HepG2 (cell line): ENCODE data around the gene IZUMO4. TPM values are rescaled to one million over a fixed set of nuclear protein-coding genes. Genes with fewer than 3 reads are reported as not detected.
A peak's percentile ranks its signal among the peaks of the same experiment; 100 is the strongest.

Experiments used
- IKZF5 ChIP-seq: IDR thresholded peaks from 2 replicates; pipeline ENCODE4 v1.6.1; 2018; ENCODE audit warnings: missing genetic modification reagents, mild to moderate bottlenecking, missing compliant biosample characterization
- NR1H2 ChIP-seq: sonication (generic); formaldehyde crosslinking; IDR thresholded peaks from 2 replicates; pipeline ENCODE4 v1.8.1; 2022; ENCODE audit warnings: low read depth, missing genetic modification reagents, borderline replicate concordance
- PAX8 ChIP-seq: sonication (generic); formaldehyde crosslinking; IDR thresholded peaks from 2 replicates; pipeline ENCODE4 v1.8.0; 2022; ENCODE audit warnings: mild to moderate bottlenecking, missing genetic modification reagents, borderline replicate concordance
- SRF ChIP-seq: IDR thresholded peaks from 2 replicates; pipeline ENCODE4 v1.6.1; 2011; ENCODE audit warnings: mild to moderate bottlenecking, low read depth, low read length, moderate library complexity
- SRSF4 ChIP-seq: fragments of 200-400 bp; formaldehyde crosslinking; IDR thresholded peaks from one replicate; pipeline ENCODE4 v1.6.1; 2018; ENCODE audit warnings: mild to moderate bottlenecking, low read depth, low read length, moderate library complexity; ENCODE audit not compliant: poor library complexity, severe bottlenecking
- ZBTB40 ChIP-seq, 2 experiments: fragments of 450-650 bp in 1 of 2; sonication (generic) in 1 of 2; formaldehyde crosslinking in 1 of 2; IDR thresholded peaks; 2 replicates each; pipeline versions ENCODE4 v1.6.1 to v1.8.0; 2016 to 2022; ENCODE audit warnings: antibody characterized with exemption in 1 of 2, mild to moderate bottlenecking in 1 of 2, missing genetic modification reagents in 1 of 2
- ZGPAT ChIP-seq: IDR thresholded peaks from 2 replicates; pipeline ENCODE4 v1.6.1; 2016; ENCODE audit warnings: mild to moderate bottlenecking
- ZNF142 ChIP-seq: sonication (generic); formaldehyde crosslinking; IDR thresholded peaks from 2 replicates; pipeline ENCODE4 v1.4.0; 2020; ENCODE audit warnings: missing genetic modification reagents
- ZSCAN22 ChIP-seq: sonication (generic); formaldehyde crosslinking; IDR thresholded peaks from 2 replicates; pipeline ENCODE4 v1.4.0; 2020; ENCODE audit warnings: mild to moderate bottlenecking, missing genetic modification reagents
- polyA plus RNA-seq, 8 experiments: library from polyadenylated mRNA; depleted of rRNA in 3 of 8; stranded (reverse) in 7 of 8; unstranded in 1 of 8; fragments of >200 nt; fragmentation: Illumina TruSeq in 4 of 8; extraction: Trizol in 4 of 8; gene quantifications; 2 replicates each; pipeline versions ENCODE4 v1.2.1 to v1.2.3, GENCODE V29; 2011 to 2016; ENCODE audit warnings: low read depth in 4 of 8, missing spikeins in 1 of 8, mixed read lengths in 1 of 8; ENCODE audit not compliant: insufficient read depth in 1 of 8
- total RNA-seq, 5 experiments: library from RNA; depleted of rRNA; stranded (reverse); fragments of >200 nt; fragmentation: Illumina TruSeq; extraction: Trizol; gene quantifications; 2 replicates each; pipeline ENCODE4 v1.2.3, GENCODE V29; 2016; ENCODE audit warnings: low read depth in 1 of 5

Gene IZUMO4
- total and polyA plus RNA-seq, 2 of the 13 experiments (the other 11 are each of a cell fraction or from before 2014, with no cell fraction given) = 0.77 to 3.9 TPM

- TF ChIP-seq ZGPAT (CRISPR knock-in tag) (peak; percentile 23; the same call in 1 of the 2 replicates), IKZF5 (CRISPR knock-in tag) (no peak), NR1H2 (CRISPR knock-in tag) (no peak), SRF (no peak), SRSF4 (no peak), ZSCAN22 (no peak), ZNF142 (CRISPR knock-in tag) (no peak), PAX8 (no peak), ZBTB40 (IDR thresholded peaks at IDR 0.05) (no peak), ZBTB40 (CRISPR knock-in tag; IDR thresholded peaks at IDR 0.05) (0 out of 2 replicates have a peak, but pooled peaks have one; percentile 49)
Measured at GRCh38 chr19:2061495-2062388, 35.0 kb upstream of the IZUMO4 start (continued).
